T-helper 17 cell (primary cell): ENCODE results near the gene PLXNA4. TPM values are rescaled to one million over a fixed set of nuclear protein-coding genes. Genes with fewer than 3 reads are reported as not detected.

Source experiments
- ATAC-seq: fragments of 150-1000 bp; cut with Tn5 transposase; 2 replicates; pipeline ENCODE4 v1.10.0; 2021; ENCODE audit warnings: mild to moderate bottlenecking, moderate library complexity
- DNase-seq, 3 donors: peaks; one replicate each; pipeline versions ENCODE4 v3.0.0 to v3.0.0-alpha.2; 2020 to 2021
- H3K9me3 ChIP-seq: one replicate; pipeline ENCODE4 v1.7.0; 2013; ENCODE audit warnings: low read length, mild to moderate bottlenecking; ENCODE audit not compliant: control insufficient read depth, poor library complexity, severe bottlenecking
- H3K27ac Mint-ChIP-seq: one replicate; pipeline ENCODE4 v1.8.0; 2022; ENCODE audit warnings: mild to moderate bottlenecking, moderate library complexity, mixed read lengths
- H3K27me3 Mint-ChIP-seq: one replicate; pipeline ENCODE4 v1.8.0; 2022; ENCODE audit warnings: mixed read lengths
- H3K36me3 Mint-ChIP-seq: one replicate; pipeline ENCODE4 v1.8.0; 2022; ENCODE audit warnings: low read depth, mixed read lengths
- H3K4me1 Mint-ChIP-seq: one replicate; pipeline ENCODE4 v1.8.0; 2022; ENCODE audit warnings: mild to moderate bottlenecking, mixed read lengths
- H3K4me3 Mint-ChIP-seq: one replicate; pipeline ENCODE4 v1.8.0; 2022; ENCODE audit warnings: mild to moderate bottlenecking, moderate library complexity, mixed read lengths
- total RNA-seq, 4 donors: library from RNA in 2 of 4; stranded (reverse) in 2 of 4; gene quantifications; one replicate each; pipeline ENCODE4 v1.2.3 and lab custom pipeline; 2022 to 2026

Gene PLXNA4
- total RNA-seq, 2 donors from 2014 or later, result 9.5 to 11.7 TPM

GRCh38 chr7:132138817-132139216 lies 437.5 kb downstream of the PLXNA4 start:
- Mint-ChIP-seq H3K4me1 (no peaks in the 10 kb centered on the region), H3K27me3 (peaks cover 8% of the 10 kb centered on the region), H3K36me3 (no peaks in the 10 kb centered on the region), H3K27ac (no peak overlapping the region), H3K4me3 (peak overlapping the region; percentile 52)
- no peaks in the 10 kb centered on the region for H3K9me3 ChIP-seq
- DNase-seq, result no peak
- no peak for ATAC-seq

GRCh38 chr7:132137681-132138080 lies 438.6 kb downstream of the PLXNA4 start:
- H3K27me3 Mint-ChIP-seq, result peaks cover 11% of the 10 kb centered on the region
- DNase-seq, result no peak
- no peaks in the 10 kb centered on the region for H3K9me3 ChIP-seq
- ATAC-seq, result no peak
- H3K4me3 Mint-ChIP-seq, result no peak overlapping the region
- H3K4me1 Mint-ChIP-seq, result peaks cover 4% of the 10 kb centered on the region
- H3K36me3 Mint-ChIP-seq, result no peaks in the 10 kb centered on the region
- H3K27ac Mint-ChIP-seq, result no peak overlapping the region

- Mint-ChIP-seq H3K27ac (peak overlapping the region; percentile 37), H3K4me3 (no peak overlapping the region)
These were observed 440.4 kb downstream of the PLXNA4 start for GRCh38 chr7:132135746-132136385.

GRCh38 chr7:132134814-132135445 lies 441.3 kb downstream of the PLXNA4 start:
- Mint-ChIP-seq H3K27me3 (peaks cover 4% of the 10 kb centered on the region), H3K4me1 (peaks cover 4% of the 10 kb centered on the region), H3K27ac (no peak overlapping the region), H3K36me3 (no peaks in the 10 kb centered on the region), H3K4me3 (no peak overlapping the region)
- no peaks in the 10 kb centered on the region for H3K9me3 ChIP-seq
- ATAC-seq, result no peak
- no peak for DNase-seq

More at GRCh38 chr7:132135746-132136385, 440.4 kb downstream of the PLXNA4 start:
- Mint-ChIP-seq H3K27me3 (peaks cover 4% of the 10 kb centered on the region), H3K4me1 (peaks cover 4% of the 10 kb centered on the region), H3K36me3 (no peaks in the 10 kb centered on the region)
- ATAC-seq, result no peak
- DNase-seq, result no peak
- H3K9me3 ChIP-seq, result no peaks in the 10 kb centered on the region

GRCh38 chr7:132133501-132133900 lies 442.8 kb downstream of the PLXNA4 start:
- Mint-ChIP-seq H3K4me1 (peaks cover 4% of the 10 kb centered on the region), H3K4me3 (no peak overlapping the region), H3K27me3 (peaks cover 4% of the 10 kb centered on the region), H3K36me3 (no peaks in the 10 kb centered on the region), H3K27ac (no peak overlapping the region)
- no peaks in the 10 kb centered on the region for H3K9me3 ChIP-seq
- no peak for ATAC-seq
- no peak for DNase-seq

- Mint-ChIP-seq H3K27ac (no peak overlapping the region), H3K4me3 (no peak overlapping the region), H3K4me1 (peaks cover 8% of the 10 kb centered on the region), H3K27me3 (peaks cover 4% of the 10 kb centered on the region), H3K36me3 (no peaks in the 10 kb centered on the region)
- no peaks in the 10 kb centered on the region for H3K9me3 ChIP-seq
- no peak for DNase-seq
- no peak for ATAC-seq
These were observed 445.1 kb downstream of the PLXNA4 start for GRCh38 chr7:132131196-132131595.

- DNase-seq (no peak), ATAC-seq (no peak)
- Mint-ChIP-seq H3K4me3 (no peak overlapping the region), H3K36me3 (no peaks in the 10 kb centered on the region), H3K4me1 (peaks cover 8% of the 10 kb centered on the region), H3K27ac (no peak overlapping the region), H3K27me3 (peaks cover 4% of the 10 kb centered on the region)
- H3K9me3 ChIP-seq, result no peaks in the 10 kb centered on the region
These were observed 445.8 kb downstream of the PLXNA4 start for GRCh38 chr7:132130497-132130896.

- no peak overlapping the region for H3K27ac Mint-ChIP-seq
- H3K4me3 Mint-ChIP-seq, result no peak overlapping the region
- no peak for ATAC-seq
- no peaks in the 10 kb centered on the region for H3K9me3 ChIP-seq
- peaks cover 6% of the 10 kb centered on the region for H3K27me3 Mint-ChIP-seq
- H3K36me3 Mint-ChIP-seq, result no peaks in the 10 kb centered on the region
- DNase-seq, result no peak
- H3K4me1 Mint-ChIP-seq, result peaks cover 4% of the 10 kb centered on the region
These were observed 450.2 kb downstream of the PLXNA4 start for GRCh38 chr7:132125872-132126595.

GRCh38 chr7:132125096-132125495 lies 451.2 kb downstream of the PLXNA4 start:
- Mint-ChIP-seq H3K27me3 (peaks cover 6% of the 10 kb centered on the region), H3K27ac (no peak overlapping the region), H3K36me3 (no peaks in the 10 kb centered on the region), H3K4me3 (no peak overlapping the region), H3K4me1 (peaks cover 4% of the 10 kb centered on the region)
- ATAC-seq (no peak), DNase-seq (no peak)
- no peaks in the 10 kb centered on the region for H3K9me3 ChIP-seq

DNA sequence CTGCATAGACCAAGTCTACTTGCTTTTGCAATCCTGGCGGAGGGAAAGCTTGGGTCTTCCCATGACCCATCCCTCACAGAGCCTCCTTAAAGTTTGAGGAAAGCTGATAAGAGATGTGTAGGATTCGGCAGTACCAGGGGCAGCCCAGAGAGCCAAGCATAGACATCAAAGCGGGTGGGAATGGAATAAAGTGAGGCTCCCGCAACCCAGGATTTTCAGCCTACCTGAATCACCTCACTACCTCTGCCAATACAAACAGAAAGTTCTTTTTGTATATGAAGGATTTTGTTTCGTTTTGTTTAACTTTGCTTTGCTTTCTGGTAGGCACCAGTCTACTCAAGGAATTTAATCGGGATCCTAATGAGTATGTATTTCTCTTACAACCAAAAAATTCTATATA lies 451.7 kb downstream of the PLXNA4 start:
- peaks cover 4% of the 10 kb centered on the region for H3K4me1 Mint-ChIP-seq
- H3K9me3 ChIP-seq, result no peaks in the 10 kb centered on the region
- H3K4me3 Mint-ChIP-seq, result no peak overlapping the region
- peaks cover 8% of the 10 kb centered on the region for H3K27me3 Mint-ChIP-seq
- no peaks in the 10 kb centered on the region for H3K36me3 Mint-ChIP-seq
- no peak overlapping the region for H3K27ac Mint-ChIP-seq
- DNase-seq, result no peak
- no peak for ATAC-seq

- H3K9me3 ChIP-seq, result no peaks in the 10 kb centered on the region
- H3K27me3 Mint-ChIP-seq, result peaks cover 12% of the 10 kb centered on the region
- H3K4me1 Mint-ChIP-seq, result peaks cover 4% of the 10 kb centered on the region
- H3K36me3 Mint-ChIP-seq, result no peaks in the 10 kb centered on the region
- H3K27ac Mint-ChIP-seq, result no peak overlapping the region
- H3K4me3 Mint-ChIP-seq, result no peak overlapping the region
- ATAC-seq (no peak), DNase-seq (no peak)
These were observed 452.5 kb downstream of the PLXNA4 start for GRCh38 chr7:132123773-132124172.

DNA sequence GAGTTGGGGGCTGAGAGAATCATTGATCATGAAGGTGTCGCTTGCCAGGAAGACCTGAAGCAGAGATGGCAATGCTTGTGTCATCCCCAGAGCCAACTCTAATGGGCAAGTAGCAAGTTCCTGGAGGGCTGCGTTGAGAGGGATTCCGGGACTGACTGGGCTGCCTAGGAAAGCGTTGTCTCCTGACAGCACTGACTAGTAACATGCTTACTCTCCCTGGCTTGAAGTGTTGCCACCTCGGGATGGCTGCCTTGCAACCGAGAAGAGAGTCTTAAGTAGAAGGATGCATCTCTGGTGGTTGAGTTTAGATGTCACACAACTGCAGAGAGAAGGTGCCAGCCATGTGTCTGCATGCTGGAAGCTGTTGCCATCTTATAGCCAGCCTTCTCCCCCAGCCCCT lies 453.4 kb downstream of the PLXNA4 start:
- Mint-ChIP-seq H3K27me3 (peaks cover 17% of the 10 kb centered on the region), H3K4me1 (peaks cover 2% of the 10 kb centered on the region), H3K4me3 (no peak overlapping the region), H3K36me3 (no peaks in the 10 kb centered on the region), H3K27ac (no peak overlapping the region)
- no peaks in the 10 kb centered on the region for H3K9me3 ChIP-seq
- DNase-seq (no peak), ATAC-seq (no peak)

- ATAC-seq (no peak), DNase-seq (no peak)
- peaks cover 2% of the 10 kb centered on the region for H3K4me1 Mint-ChIP-seq
- peak overlapping the region; percentile 25 for H3K4me3 Mint-ChIP-seq
- H3K27me3 Mint-ChIP-seq, result peaks cover 17% of the 10 kb centered on the region
- no peaks in the 10 kb centered on the region for H3K36me3 Mint-ChIP-seq
- H3K27ac Mint-ChIP-seq, result no peak overlapping the region
- H3K9me3 ChIP-seq, result no peaks in the 10 kb centered on the region
These were observed 454.3 kb downstream of the PLXNA4 start for GRCh38 chr7:132121987-132122386.
